GM23248 (cell line): ENCODE data around the gene PDE3B. TPM values are rescaled to one million over a fixed set of nuclear protein-coding genes. Genes with fewer than 3 reads are reported as not detected.
"Not testable (repeated sequence)": the region's sequence is repeated elsewhere in the genome, so short reads cannot be mapped to it uniquely, and the experiment has no call there.

ENCODE experiments used
- DNase-seq: peaks from one replicate; pipeline ENCODE4 v3.0.0-alpha.2; 2015
- H2AFZ ChIP-seq: fragments of 200-600 bp; sonication (generic); 2 replicates; pipeline ENCODE4 v1.6.1; 2016; ENCODE audit warnings: antibody characterized with exemption
- H3F3A ChIP-seq: fragments of 200-600 bp; sonication (generic); 2 replicates; pipeline ENCODE4 v1.6.1; 2016; ENCODE audit warnings: mild to moderate bottlenecking, antibody characterized with exemption, mixed run types; ENCODE audit not compliant: insufficient read depth
- H3K27ac ChIP-seq: fragments of 200-600 bp; sonication (generic); 2 replicates; pipeline ENCODE4 v1.5.1; 2016; ENCODE audit warnings: mild to moderate bottlenecking
- H3K27me3 ChIP-seq: fragments of 200-600 bp; sonication (generic); replicated peaks from 2 replicates; pipeline ENCODE4 v1.6.1; 2016; ENCODE audit warnings: mild to moderate bottlenecking; ENCODE audit not compliant: insufficient read depth
- H3K36me3 ChIP-seq: fragments of 200-600 bp; sonication (generic); 2 replicates; pipeline ENCODE4 v1.6.1; 2016; ENCODE audit warnings: low read depth, mild to moderate bottlenecking
- H3K4me1 ChIP-seq: fragments of 200-600 bp; sonication (generic); 2 replicates; pipeline ENCODE4 v1.6.1; 2016; ENCODE audit warnings: mild to moderate bottlenecking; ENCODE audit not compliant: insufficient read depth
- H3K4me2 ChIP-seq: fragments of 200-600 bp; sonication (generic); one replicate; pipeline ENCODE4 v1.6.1; 2016; ENCODE audit warnings: mild to moderate bottlenecking; ENCODE audit not compliant: unreplicated experiment
- H3K4me3 ChIP-seq: fragments of 200-600 bp; sonication (generic); 2 replicates; pipeline ENCODE4 v1.5.1; 2016; ENCODE audit warnings: mild to moderate bottlenecking
- H3K79me2 ChIP-seq: fragments of 200-600 bp; sonication (generic); 2 replicates; pipeline ENCODE4 v1.6.1; 2016; ENCODE audit warnings: mild to moderate bottlenecking; ENCODE audit not compliant: insufficient read depth
- H3K9ac ChIP-seq: fragments of 200-600 bp; sonication (generic); 2 replicates; pipeline ENCODE4 v1.6.1; 2016; ENCODE audit warnings: mild to moderate bottlenecking
- H3K9me2 ChIP-seq: fragments of 200-600 bp; sonication (generic); 2 replicates; pipeline ENCODE4 v1.6.1; 2016; ENCODE audit warnings: mixed run types, mild to moderate bottlenecking, moderate library complexity; ENCODE audit not compliant: insufficient read depth
- H3K9me3 ChIP-seq: fragments of 200-600 bp; sonication (generic); one replicate; pipeline ENCODE4 v1.6.1; 2017; ENCODE audit warnings: low read depth
- H4K20me1 ChIP-seq: fragments of 200-600 bp; sonication (generic); 2 replicates; pipeline ENCODE4 v1.6.0; 2016; ENCODE audit not compliant: insufficient read depth
- EZH2 ChIP-seq: fragments of 200-600 bp; sonication (generic); IDR thresholded peaks from 2 replicates; pipeline ENCODE4 v1.6.1; 2018; ENCODE audit warnings: antibody characterized with exemption, mild to moderate bottlenecking; ENCODE audit not compliant: insufficient read depth, poor library complexity, severe bottlenecking
- EZH2phosphoT487 ChIP-seq: fragments of 200-600 bp; sonication (generic); IDR thresholded peaks from 2 replicates; pipeline ENCODE4 v1.6.1; 2018; ENCODE audit warnings: antibody characterized with exemption, moderate library complexity, mild to moderate bottlenecking, low read depth; ENCODE audit not compliant: insufficient read depth
- whole genome bisulfite sequencing, 2 experiments: methylation state at CpG; one replicate each; pipeline ENCODE4 v1.1.6; 2015 to 2017; ENCODE audit warnings: low lambda C conversion rate in 2 of 2, low coverage in 1 of 2; ENCODE audit errors: missing lambda C conversion rate in 2 of 2; 5-methylcytosine and 5-hydroxymethylcytosine counted together
- in situ Hi-C: fragments of 300-500 bp; cut with MboI; formaldehyde crosslinking; loops from 2 replicates; pipeline ENCODE4 v1.15.0; 2020
- polyA plus RNA-seq: library from polyadenylated mRNA; unstranded; fragments of >200 nt; fragmentation: Nextera tagmentation; extraction: Ambion mirVana; gene quantifications from 2 replicates; pipeline ENCODE4 v1.2.1, GENCODE V29; 2016
- total RNA-seq: library from RNA; depleted of rRNA; stranded (reverse); fragments of >200 nt; shearing (Covaris generic); gene quantifications from 2 replicates; pipeline ENCODE4 v1.2.3, GENCODE V29; 2014

PDE3B gene
- total and polyA plus RNA-seq, 2 experiments from 2014 or later: not detected

DNA sequence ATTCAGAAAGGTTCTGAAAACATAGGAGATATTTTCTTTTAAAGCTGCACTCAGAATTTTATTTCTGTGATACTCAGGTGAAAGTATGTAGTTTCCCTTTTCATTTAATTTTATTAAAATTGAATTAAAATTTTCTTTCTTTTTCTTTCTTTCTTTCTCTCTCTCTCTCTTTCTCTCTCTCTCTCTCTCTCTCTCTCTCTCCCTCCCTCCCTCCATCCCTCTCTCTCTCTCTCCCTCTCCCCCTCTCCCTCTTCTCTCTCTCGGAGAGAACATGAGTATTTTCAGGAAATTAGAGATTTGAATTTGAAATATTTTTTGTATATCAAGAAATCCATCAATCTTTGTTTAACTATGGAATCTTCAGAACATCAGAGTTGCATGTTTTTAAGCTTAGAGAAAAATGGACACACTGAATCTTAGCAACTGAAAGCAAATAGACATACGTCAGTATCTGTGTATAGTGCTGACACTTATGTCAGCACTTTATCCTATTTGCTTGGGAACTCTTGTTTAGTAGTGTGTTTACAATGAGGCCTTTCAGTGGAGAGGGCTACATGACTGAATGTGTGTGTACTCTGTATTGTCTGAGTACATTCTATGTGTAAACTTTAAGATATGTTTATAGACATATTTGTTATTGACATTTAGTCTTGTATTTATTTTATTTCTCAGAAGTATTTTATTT lies 44.5 kb downstream of the PDE3B start:
- Histone ChIP-seq H3K27me3 (no peaks in the 10 kb centered on the region), H4K20me1 (no peaks in the 10 kb centered on the region), H3K79me2 (no peaks in the 10 kb centered on the region), H3K4me1 (no peaks in the 10 kb centered on the region), H3K4me3 (no peak overlapping the region), H3F3A (no peaks in the 10 kb centered on the region), H2AFZ (no peak overlapping the region), H3K9me3 (no peaks in the 10 kb centered on the region), H3K9ac (no peak overlapping the region), H3K27ac (no peak overlapping the region), H3K9me2 (no peaks in the 10 kb centered on the region), H3K36me3 (no peaks in the 10 kb centered on the region), H3K4me2 (no peak overlapping the region)
- DNase-seq: no peak
- TF ChIP-seq EZH2 (no peak), EZH2phosphoT487 (no peak)
- 37 to 40% methylated on average over 2 of the region's 2 CpGs for WGBS, 2 experiments
- in situ Hi-C loops: no loop called here

DNA sequence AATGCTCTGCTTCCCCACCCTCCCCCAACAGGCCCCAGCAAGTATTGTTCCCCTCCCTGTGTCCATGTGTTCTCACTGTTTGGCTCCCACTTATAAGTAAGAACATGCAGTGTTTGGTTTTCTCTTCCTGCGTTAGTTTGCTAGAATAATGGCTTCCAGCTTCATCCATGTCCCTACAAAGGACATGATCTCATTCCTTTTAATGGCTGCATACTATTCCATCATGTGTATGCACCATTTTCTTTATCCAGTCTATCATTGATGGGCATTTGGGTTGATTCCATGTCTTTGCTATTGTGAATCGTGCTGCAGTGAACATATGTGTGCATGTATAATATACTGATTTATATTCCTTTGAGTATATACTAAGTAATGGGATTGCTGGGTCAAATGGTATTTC lies 52.1 kb downstream of the PDE3B start:
- H3K27ac ChIP-seq, H3K36me3 ChIP-seq, H2AFZ ChIP-seq, H3K4me2 ChIP-seq, H4K20me1 ChIP-seq, H3K4me1 ChIP-seq, H3K9me2 ChIP-seq, H3K27me3 ChIP-seq, in situ Hi-C loops, DNase-seq, H3K79me2 ChIP-seq, H3K4me3 ChIP-seq, H3K9me3 ChIP-seq, H3F3A ChIP-seq, H3K9ac ChIP-seq: not testable (repeated sequence)
- 1 to 7% methylated on average over 2 of the region's 2 CpGs for WGBS, 2 experiments

DNA sequence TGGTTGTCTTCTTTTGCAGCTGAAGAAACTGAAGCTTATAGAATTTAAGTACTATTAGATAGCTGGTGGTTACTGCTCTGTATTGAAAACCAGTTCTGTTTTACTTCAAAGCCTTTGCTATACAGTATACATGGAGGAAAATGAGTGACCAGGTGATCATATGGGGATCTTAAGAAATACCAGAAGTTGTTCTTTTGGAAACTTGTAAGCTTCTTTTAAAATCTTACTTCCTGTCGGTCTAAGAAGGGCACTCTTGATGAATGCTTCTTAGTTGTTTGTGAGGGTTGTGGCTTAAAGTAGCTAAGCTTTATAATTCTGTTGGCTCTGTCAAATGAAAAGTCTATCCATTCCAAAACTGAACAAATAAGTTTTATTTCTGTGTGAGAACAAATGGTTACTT lies 55.2 kb downstream of the PDE3B start:
- in situ Hi-C loops: no loop called here
- WGBS, 2 experiments: 29 to 42% methylated on average over 1 of the region's 1 CpG
- H3K27ac ChIP-seq: no peak overlapping the region
- no peak overlapping the region for H3K4me3 ChIP-seq
- H3F3A ChIP-seq: no peaks in the 10 kb centered on the region
- H3K9ac ChIP-seq: no peak overlapping the region
- no peaks in the 10 kb centered on the region for H3K36me3 ChIP-seq
- no peak overlapping the region for H3K4me2 ChIP-seq
- no peaks in the 10 kb centered on the region for H3K27me3 ChIP-seq
- no peak for DNase-seq
- H3K4me1 ChIP-seq: no peaks in the 10 kb centered on the region
- H4K20me1 ChIP-seq: no peaks in the 10 kb centered on the region
- H3K9me2 ChIP-seq: no peaks in the 10 kb centered on the region
- no peaks in the 10 kb centered on the region for H3K79me2 ChIP-seq
- TF ChIP-seq EZH2phosphoT487 (no peak), EZH2 (no peak)
- H3K9me3 ChIP-seq: no peaks in the 10 kb centered on the region
- H2AFZ ChIP-seq: no peak overlapping the region

DNA sequence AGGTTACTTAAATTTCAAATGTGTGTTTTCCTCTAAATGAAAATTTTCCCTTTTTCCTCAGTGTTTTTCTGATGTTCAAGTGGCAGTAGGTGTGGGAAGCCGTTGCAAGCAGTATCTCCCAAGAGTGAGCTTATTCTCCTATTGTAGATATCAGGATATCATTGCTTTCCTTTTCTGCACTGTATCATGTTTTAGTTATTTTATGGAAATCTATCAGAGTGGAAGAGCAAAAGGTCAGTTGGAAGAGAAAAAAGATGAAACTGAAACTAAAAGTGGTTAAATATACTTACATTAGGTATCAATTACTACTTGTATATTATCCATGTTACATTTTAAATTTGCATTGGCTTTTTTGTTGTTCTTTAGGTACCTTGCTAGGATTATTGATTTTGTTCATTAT lies 57.0 kb downstream of the PDE3B start:
- in situ Hi-C loops: no loop called here
- H3K4me2 ChIP-seq: no peak overlapping the region

DNA sequence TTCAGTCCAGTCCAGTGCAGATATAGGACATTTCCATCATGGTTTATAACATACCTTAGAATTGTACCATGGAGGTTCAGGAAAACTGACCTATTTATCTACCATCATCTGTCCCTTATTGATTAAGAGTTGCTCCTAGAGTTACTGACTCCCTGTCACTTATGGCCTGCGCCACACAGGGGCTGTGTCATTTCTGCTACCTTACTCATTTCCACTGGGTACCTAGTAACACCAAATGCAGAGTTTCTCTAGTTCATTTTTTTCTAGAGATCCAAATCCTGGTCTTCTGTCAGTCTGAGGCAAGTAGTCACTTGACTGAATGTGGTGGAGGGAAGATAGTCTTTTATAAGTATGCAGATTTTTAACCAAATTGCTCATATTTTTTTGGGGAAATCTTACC lies 59.2 kb downstream of the PDE3B start:
- Histone ChIP-seq H3K4me1 (no peaks in the 10 kb centered on the region), H3K4me2 (no peak overlapping the region), H3K36me3 (no peaks in the 10 kb centered on the region), H3K9me3 (no peaks in the 10 kb centered on the region), H3K4me3 (no peak overlapping the region), H3K27me3 (no peaks in the 10 kb centered on the region), H3K79me2 (no peaks in the 10 kb centered on the region), H3F3A (no peaks in the 10 kb centered on the region), H2AFZ (no peak overlapping the region), H3K9ac (no peak overlapping the region), H4K20me1 (no peaks in the 10 kb centered on the region), H3K9me2 (no peaks in the 10 kb centered on the region), H3K27ac (no peak overlapping the region)
- DNase-seq: no peak
- in situ Hi-C loops: no loop called here
- TF ChIP-seq EZH2phosphoT487: no peak
- TF ChIP-seq EZH2: no peak
- 26 to 36% methylated on average over 1 of the region's 1 CpG for WGBS, 2 experiments

More for the DNA sequence above, 57.0 kb downstream of the PDE3B start:
- Histone ChIP-seq H4K20me1 (no peaks in the 10 kb centered on the region), H3K27me3 (no peaks in the 10 kb centered on the region), H3K4me1 (no peaks in the 10 kb centered on the region), H3K36me3 (no peaks in the 10 kb centered on the region), H3K9me2 (no peaks in the 10 kb centered on the region), H3K27ac (no peak overlapping the region), H3K9ac (no peak overlapping the region), H3K4me3 (no peak overlapping the region), H3K9me3 (no peaks in the 10 kb centered on the region), H2AFZ (no peak overlapping the region), H3F3A (no peaks in the 10 kb centered on the region), H3K79me2 (no peaks in the 10 kb centered on the region)
- TF ChIP-seq EZH2 (no peak), EZH2phosphoT487 (no peak)
- DNase-seq: no peak
- 33 to 37% methylated on average over 1 of the region's 1 CpG for WGBS, 2 experiments
